DND-41 (cell line): ENCODE measurements around the gene JAK1.

ENCODE experiments used
- EZH2 ChIP-seq: IDR thresholded peaks from 3 replicates; pipeline ENCODE4 v1.6.1; 2012; ENCODE audit warnings: borderline replicate concordance, low read depth, mild to moderate bottlenecking, moderate library complexity, low read length, inconsistent platforms; ENCODE audit not compliant: severe bottlenecking
- TF ChIP-seq, protein P1 (sequence below): IDR thresholded peaks from 2 replicates; pipeline ENCODE4 v1.5.1; 2012; ENCODE audit warnings: borderline replicate concordance, low read length, moderate library complexity, mild to moderate bottlenecking; ENCODE audit not compliant: poor library complexity, severe bottlenecking; ENCODE audit errors: extremely low read depth

GRCh38 chr1:64960731-64961130 is 5.6 kb downstream of the JAK1 start:
- TF ChIP-seq, protein P1, sequence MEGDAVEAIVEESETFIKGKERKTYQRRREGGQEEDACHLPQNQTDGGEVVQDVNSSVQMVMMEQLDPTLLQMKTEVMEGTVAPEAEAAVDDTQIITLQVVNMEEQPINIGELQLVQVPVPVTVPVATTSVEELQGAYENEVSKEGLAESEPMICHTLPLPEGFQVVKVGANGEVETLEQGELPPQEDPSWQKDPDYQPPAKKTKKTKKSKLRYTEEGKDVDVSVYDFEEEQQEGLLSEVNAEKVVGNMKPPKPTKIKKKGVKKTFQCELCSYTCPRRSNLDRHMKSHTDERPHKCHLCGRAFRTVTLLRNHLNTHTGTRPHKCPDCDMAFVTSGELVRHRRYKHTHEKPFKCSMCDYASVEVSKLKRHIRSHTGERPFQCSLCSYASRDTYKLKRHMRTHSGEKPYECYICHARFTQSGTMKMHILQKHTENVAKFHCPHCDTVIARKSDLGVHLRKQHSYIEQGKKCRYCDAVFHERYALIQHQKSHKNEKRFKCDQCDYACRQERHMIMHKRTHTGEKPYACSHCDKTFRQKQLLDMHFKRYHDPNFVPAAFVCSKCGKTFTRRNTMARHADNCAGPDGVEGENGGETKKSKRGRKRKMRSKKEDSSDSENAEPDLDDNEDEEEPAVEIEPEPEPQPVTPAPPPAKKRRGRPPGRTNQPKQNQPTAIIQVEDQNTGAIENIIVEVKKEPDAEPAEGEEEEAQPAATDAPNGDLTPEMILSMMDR: no peak
- TF ChIP-seq EZH2: no peak
